IgD-negative memory B cell (primary cell): ENCODE results near the gene SEPTIN5. TPM values are rescaled to one million over a fixed set of nuclear protein-coding genes. Genes with fewer than 3 reads are reported as not detected.
"Not testable (repeated sequence)": the region's sequence is repeated elsewhere in the genome, so short reads cannot be mapped to it uniquely, and the experiment has no call there.

ENCODE experiments used
- H3K27ac Mint-ChIP-seq, 3 donors: one replicate each; pipeline ENCODE4 v1.8.0; 2020 to 2022; ENCODE audit warnings: mild to moderate bottlenecking in 3 of 3, mixed read lengths in 3 of 3, moderate library complexity in 1 of 3
- H3K27me3 Mint-ChIP-seq: one replicate; pipeline ENCODE4 v1.8.0; 2021; ENCODE audit warnings: mixed read lengths
- H3K36me3 Mint-ChIP-seq: one replicate; pipeline ENCODE4 v1.8.0; 2020; ENCODE audit warnings: mild to moderate bottlenecking, mixed read lengths
- H3K4me1 Mint-ChIP-seq, 3 donors: one replicate each; pipeline ENCODE4 v1.8.0; 2020 to 2022; ENCODE audit warnings: mixed read lengths in 3 of 3, mild to moderate bottlenecking in 1 of 3
- H3K4me3 Mint-ChIP-seq, 4 donors: one replicate each; pipeline ENCODE4 v1.8.0; 2020 to 2022; ENCODE audit warnings: mild to moderate bottlenecking in 4 of 4, mixed read lengths in 4 of 4, moderate library complexity in 3 of 4
- H3K9me3 Mint-ChIP-seq, 3 donors: one replicate each; pipeline ENCODE4 v1.8.0; 2020 to 2021; ENCODE audit warnings: mixed read lengths in 3 of 3, mild to moderate bottlenecking in 1 of 3
- polyA plus RNA-seq: library from polyadenylated mRNA; unstranded; fragments of 300-500 nt; fragmentation: Illumina TruSeq; gene quantifications from one replicate; pipeline ENCODE4 v1.2.3, GENCODE V29; 2021

Gene SEPTIN5
- polyA plus RNA-seq, 1 donor from 2014 or later, result 0.43 TPM

- no peak overlapping the region for H3K4me3 Mint-ChIP-seq
- H3K27ac Mint-ChIP-seq, result no peak overlapping the region
- no peaks in the 10 kb centered on the region for H3K9me3 Mint-ChIP-seq
- no peaks in the 10 kb centered on the region for H3K4me1 Mint-ChIP-seq
- peaks cover 2% of the 10 kb centered on the region for H3K27me3 Mint-ChIP-seq
- no peaks in the 10 kb centered on the region for H3K36me3 Mint-ChIP-seq
Observed at GRCh38 chr22:19693581-19693980, 20.7 kb upstream of the SEPTIN5 start.

DNA sequence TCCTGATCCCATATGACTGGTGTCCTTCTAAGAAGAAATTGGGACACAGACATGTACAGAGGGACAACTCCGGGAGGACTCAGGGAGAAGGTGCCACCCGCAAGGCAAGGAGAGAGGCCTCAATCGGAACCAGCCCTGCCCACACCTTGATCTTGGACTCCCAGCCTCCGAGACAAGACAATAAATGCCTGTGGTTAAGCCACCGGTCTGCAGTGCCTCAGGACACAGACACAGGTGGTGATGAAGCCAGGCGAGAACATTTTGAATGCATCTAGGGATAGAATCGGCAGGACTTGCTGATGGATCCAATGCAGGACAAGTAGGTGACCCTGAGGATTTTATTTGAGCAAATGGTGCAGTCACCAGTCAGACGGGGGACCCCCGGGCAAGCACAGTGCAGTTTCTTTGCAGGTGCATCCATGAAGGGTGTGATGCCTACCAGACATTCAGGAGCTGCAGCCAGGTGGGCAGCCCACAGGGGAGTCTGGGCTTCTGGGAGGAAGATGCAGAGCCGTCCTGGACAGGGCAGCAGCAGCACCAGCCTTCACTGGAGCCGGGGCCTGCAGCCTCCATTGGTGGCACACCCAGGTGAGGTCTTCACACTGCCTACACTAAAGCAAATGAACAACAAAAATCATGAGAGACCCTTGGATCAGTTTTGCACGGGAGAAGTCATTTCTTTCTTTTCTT, 20.2 kb upstream of the SEPTIN5 start:
- Mint-ChIP-seq H3K4me1 (no peaks in the 10 kb centered on the region), H3K27me3 (peaks cover 2% of the 10 kb centered on the region), H3K27ac (no peak overlapping the region), H3K4me3 (no peak overlapping the region), H3K36me3 (no peaks in the 10 kb centered on the region), H3K9me3 (no peaks in the 10 kb centered on the region)

GRCh38 chr22:19694696-19695095, 19.6 kb upstream of the SEPTIN5 start:
- no peaks in the 10 kb centered on the region for H3K4me1 Mint-ChIP-seq
- no peaks in the 10 kb centered on the region for H3K9me3 Mint-ChIP-seq
- H3K27me3 Mint-ChIP-seq, result peaks cover 2% of the 10 kb centered on the region
- no peaks in the 10 kb centered on the region for H3K36me3 Mint-ChIP-seq
- H3K27ac Mint-ChIP-seq, result no peak overlapping the region
- H3K4me3 Mint-ChIP-seq, result no peak overlapping the region

DNA sequence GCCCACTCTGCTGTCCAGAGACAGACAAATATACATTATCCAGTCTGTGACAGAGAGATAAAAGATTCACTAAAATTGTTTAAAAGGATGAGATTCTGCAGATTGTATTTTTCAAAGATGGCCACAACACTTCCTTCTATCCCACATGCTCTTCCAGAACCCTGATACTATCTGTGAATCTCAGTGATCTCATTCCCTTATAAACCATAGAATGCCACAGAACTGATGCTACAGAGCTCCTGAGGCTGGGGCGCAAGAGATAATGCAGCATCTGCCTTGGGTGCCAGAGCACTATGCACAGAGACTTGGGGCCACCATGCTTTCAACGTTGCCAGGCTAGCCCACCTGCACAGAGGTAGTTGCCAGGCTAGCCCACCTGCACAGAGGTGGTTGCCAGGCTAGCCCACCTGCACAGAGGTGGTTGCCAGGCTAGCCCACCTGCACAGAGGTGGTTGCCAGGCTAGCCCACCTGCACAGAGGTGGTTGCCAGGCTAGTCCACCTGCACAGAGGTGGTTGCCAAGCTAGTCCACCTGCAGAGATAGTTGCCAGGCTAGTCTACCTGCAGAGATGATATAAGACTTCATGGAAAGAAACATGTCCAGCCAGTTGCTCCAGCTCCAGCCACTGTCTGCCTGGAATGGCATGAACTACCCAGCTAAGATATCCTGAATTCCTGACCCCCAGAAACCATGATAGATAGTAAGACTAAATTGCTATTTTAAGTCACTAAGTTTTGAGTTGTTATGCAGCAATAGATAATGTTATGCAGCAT, 17.6 kb upstream of the SEPTIN5 start:
- Mint-ChIP-seq H3K4me1 (no peaks in the 10 kb centered on the region), H3K4me3 (no peak overlapping the region), H3K36me3 (no peaks in the 10 kb centered on the region), H3K27me3 (peaks cover 5% of the 10 kb centered on the region), H3K9me3 (no peaks in the 10 kb centered on the region), H3K27ac (no peak overlapping the region)

- H3K27ac Mint-ChIP-seq, H3K4me1 Mint-ChIP-seq, H3K36me3 Mint-ChIP-seq, H3K9me3 Mint-ChIP-seq, H3K4me3 Mint-ChIP-seq: not testable (repeated sequence)
- H3K27me3 Mint-ChIP-seq, result peaks cover 11% of the 10 kb centered on the region
Observed at GRCh38 chr22:19697871-19698270, 16.4 kb upstream of the SEPTIN5 start.

DNA sequence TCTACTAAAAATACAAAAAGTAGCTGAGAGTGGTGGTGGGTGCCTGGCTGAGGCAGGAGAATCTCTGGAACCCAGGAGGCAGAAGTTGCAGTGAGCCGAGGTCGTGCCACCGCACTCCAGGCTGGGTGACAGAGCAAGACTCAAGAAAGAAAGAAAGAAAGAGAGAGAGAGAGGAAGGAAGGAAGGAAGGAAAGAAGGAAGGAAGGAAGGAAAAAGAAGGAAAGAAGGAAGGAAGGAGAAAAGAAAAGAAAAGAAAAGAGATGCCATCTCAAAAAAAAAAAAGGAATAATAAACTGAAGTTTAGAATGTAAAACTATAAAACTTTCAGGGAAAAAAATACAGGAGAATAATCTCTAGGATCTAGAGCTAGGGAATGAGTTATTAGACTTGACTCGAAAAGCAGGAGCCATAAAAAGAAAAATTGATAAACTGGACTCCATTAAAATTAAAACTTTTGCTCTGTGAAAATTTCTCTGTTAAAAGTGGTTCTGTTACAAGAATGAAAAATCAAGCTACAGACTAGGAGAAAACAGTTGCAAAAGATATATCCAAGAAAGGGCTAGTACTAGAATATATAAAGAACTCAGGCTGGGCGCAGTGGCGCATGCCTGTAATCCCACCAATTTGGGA, 13.4 kb upstream of the SEPTIN5 start:
- Mint-ChIP-seq H3K9me3 (no peaks in the 10 kb centered on the region), H3K4me1 (no peaks in the 10 kb centered on the region), H3K4me3 (no peak overlapping the region), H3K27me3 (peaks cover 15% of the 10 kb centered on the region), H3K36me3 (no peaks in the 10 kb centered on the region), H3K27ac (peak overlapping the region in 1 of 3 donors; percentile 43)

DNA sequence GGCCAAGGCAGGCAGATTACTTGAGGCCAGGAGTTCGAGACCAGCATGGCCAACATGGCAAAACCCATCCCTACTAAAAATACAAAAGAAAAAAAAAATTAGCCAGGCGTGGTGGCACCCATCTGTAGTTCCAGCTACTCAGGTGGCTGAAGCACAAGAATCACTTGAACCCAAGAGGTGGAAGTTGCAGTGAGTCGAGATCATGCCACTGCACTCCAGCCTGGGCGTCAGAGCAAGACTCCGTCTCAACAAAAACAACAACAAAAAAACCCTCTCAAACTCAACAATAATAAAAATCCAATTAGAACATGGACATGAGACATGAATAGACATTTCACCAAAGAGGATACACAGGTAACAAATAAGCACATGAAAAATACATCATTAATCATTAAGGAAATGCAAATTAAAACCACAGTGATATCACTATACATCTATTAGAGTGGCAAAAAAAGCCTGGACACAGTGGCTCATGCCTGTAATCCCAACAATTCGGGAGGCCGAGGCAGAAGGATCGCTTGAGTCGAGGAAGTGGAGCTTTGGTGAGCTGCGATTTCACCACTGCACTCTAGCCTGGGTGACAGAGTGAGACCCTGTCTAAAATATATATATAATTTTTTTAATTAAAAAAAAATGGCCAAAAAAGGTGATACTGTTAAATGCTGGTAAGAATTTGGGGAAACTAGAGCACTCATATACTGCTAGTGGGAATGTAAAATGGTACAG, 12.7 kb upstream of the SEPTIN5 start:
- Mint-ChIP-seq H3K27ac (peak overlapping the region in 1 of 3 donors; percentile 43), H3K27me3 (peaks cover 13% of the 10 kb centered on the region), H3K36me3 (no peaks in the 10 kb centered on the region)

GRCh38 chr22:19703869-19704268, 10.4 kb upstream of the SEPTIN5 start:
- Mint-ChIP-seq H3K27ac (no peak overlapping the region), H3K9me3 (no peaks in the 10 kb centered on the region), H3K4me1 (no peaks in the 10 kb centered on the region), H3K4me3 (no peak overlapping the region), H3K36me3 (no peaks in the 10 kb centered on the region), H3K27me3 (peaks cover 14% of the 10 kb centered on the region)

More for the DNA sequence above, 12.7 kb upstream of the SEPTIN5 start:
- Mint-ChIP-seq H3K4me1 (no peaks in the 10 kb centered on the region), H3K4me3 (no peak overlapping the region), H3K9me3 (no peaks in the 10 kb centered on the region)

- H3K4me3 Mint-ChIP-seq, result peak overlapping the region in 1 of 4 donors; percentile 5
- peaks cover 17% of the 10 kb centered on the region for H3K27me3 Mint-ChIP-seq
- H3K9me3 Mint-ChIP-seq, result no peaks in the 10 kb centered on the region
- no peaks in the 10 kb centered on the region for H3K4me1 Mint-ChIP-seq
- H3K36me3 Mint-ChIP-seq, result no peaks in the 10 kb centered on the region
- no peak overlapping the region for H3K27ac Mint-ChIP-seq
Observed at GRCh38 chr22:19704355-19705015, 9.8 kb upstream of the SEPTIN5 start.

- Mint-ChIP-seq H3K9me3 (no peaks in the 10 kb centered on the region), H3K27ac (no peak overlapping the region), H3K27me3 (peaks cover 16% of the 10 kb centered on the region), H3K36me3 (no peaks in the 10 kb centered on the region), H3K4me1 (no peaks in the 10 kb centered on the region), H3K4me3 (no peak overlapping the region)
Observed at GRCh38 chr22:19705181-19705934, 8.9 kb upstream of the SEPTIN5 start.

GRCh38 chr22:19706661-19707151, 7.6 kb upstream of the SEPTIN5 start:
- Mint-ChIP-seq H3K9me3 (no peaks in the 10 kb centered on the region), H3K27ac (no peak overlapping the region), H3K4me3 (no peak overlapping the region), H3K27me3 (peaks cover 15% of the 10 kb centered on the region), H3K36me3 (no peaks in the 10 kb centered on the region), H3K4me1 (no peaks in the 10 kb centered on the region)

GRCh38 chr22:19707347-19708290, 6.7 kb upstream of the SEPTIN5 start:
- Mint-ChIP-seq H3K4me3 (no peak overlapping the region), H3K27me3 (peaks cover 12% of the 10 kb centered on the region), H3K4me1 (no peaks in the 10 kb centered on the region), H3K9me3 (no peaks in the 10 kb centered on the region), H3K27ac (no peak overlapping the region), H3K36me3 (no peaks in the 10 kb centered on the region)

DNA sequence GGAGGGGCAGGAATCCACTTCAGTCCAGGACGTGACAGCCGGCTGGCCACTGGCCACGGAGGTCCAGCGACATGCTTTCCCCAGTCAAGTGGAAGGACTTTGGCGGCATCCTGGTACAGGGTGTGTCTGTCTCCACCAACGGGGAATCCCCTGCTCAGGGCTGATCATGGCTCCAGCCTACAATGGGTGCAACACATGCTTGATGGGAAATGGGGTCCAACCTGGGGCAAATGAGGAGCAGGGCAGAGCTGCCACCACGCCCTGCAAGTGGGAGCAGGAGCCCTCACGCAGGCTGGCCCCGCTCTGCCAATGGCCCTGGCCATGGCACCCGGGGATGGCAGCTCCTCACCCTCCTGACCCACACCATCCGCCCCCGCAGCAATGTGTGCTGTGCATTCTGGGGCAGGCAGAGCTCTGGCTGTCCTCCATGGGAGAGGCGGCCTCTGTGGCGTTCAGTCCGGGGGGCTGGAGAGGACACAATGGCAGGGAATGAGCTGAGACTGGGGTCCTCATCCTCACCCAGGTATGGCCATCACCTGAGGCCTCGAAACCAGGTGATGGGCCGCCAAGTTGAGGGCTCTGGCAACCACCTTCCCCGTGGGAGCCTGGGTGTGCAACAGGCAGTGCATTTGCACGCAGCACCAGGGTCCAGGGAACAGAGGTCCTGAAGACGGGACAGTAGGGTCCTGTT, 5.8 kb upstream of the SEPTIN5 start:
- Mint-ChIP-seq H3K4me1 (no peaks in the 10 kb centered on the region), H3K36me3 (no peaks in the 10 kb centered on the region), H3K27me3 (peaks cover 17% of the 10 kb centered on the region), H3K4me3 (no peak overlapping the region), H3K27ac (no peak overlapping the region), H3K9me3 (no peaks in the 10 kb centered on the region)
